GM12878 (cell line): ENCODE data around the gene COMMD3. TPM values are rescaled to one million over a fixed set of nuclear protein-coding genes. Genes with fewer than 3 reads are reported as not detected.

ENCODE experiments used
- ATAC-seq: fragments of 200-7000 bp; cut with Tn5 transposase; 3 replicates; pipeline ENCODE4 v1.9.1; 2020; ENCODE audit warnings: mild to moderate bottlenecking, moderate library complexity
- BruUV-seq: library from RNA; stranded (reverse); fragments of 400-500 nt; replicated peaks from 2 replicates; lab custom pipeline; 2021; lab: Mats Ljungman, UMichigan
- CTCF ChIA-PET: fragments of 300-600 bp; sonication (Branson Sonifier 250); formaldehyde crosslinking; extraction: SDS; loops from one replicate; lab custom pipeline; 2021; ENCODE audit warnings: inconsistent platforms; lab: Yijun Ruan, JAX
- POLR2A ChIA-PET: fragments of 350-600 bp; formaldehyde crosslinking; extraction: SDS; loops from one replicate; lab custom pipeline; 2021; ENCODE audit warnings: inconsistent platforms; lab: Charles Lee
- RAD21 ChIA-PET: fragments of 300-600 bp; sonication (Branson Sonifier 250); formaldehyde crosslinking; loops from one replicate; lab custom pipeline; 2023; ENCODE audit warnings: antibody characterized with exemption; ENCODE audit not compliant: unreplicated experiment; lab: Charles Lee
- SMC1A ChIA-PET: fragments of 300-600 bp; sonication (Branson Sonifier 250); formaldehyde crosslinking; loops from one replicate; lab custom pipeline; 2023; ENCODE audit not compliant: unreplicated experiment, uncharacterized antibody; lab: Charles Lee
- DNase-seq: peaks from one replicate; pipeline ENCODE4 v3.0.0-alpha.2; 2011; ENCODE audit warnings: low read depth, low spot score
- FAIRE-seq: peaks from 3 replicates; lab custom pipeline; 2011; peaks lifted over from hg19 to GRCh38; lab: Jason Lieb, UNC
- H2AFZ ChIP-seq: 2 replicates; pipeline ENCODE4 v1.6.0; 2011; ENCODE audit warnings: low read depth, low read length, control low read depth; ENCODE audit not compliant: control insufficient read depth
- H3K27ac ChIP-seq: 2 replicates; pipeline ENCODE4 v1.5.1; 2011; ENCODE audit warnings: control low read depth; ENCODE audit not compliant: control insufficient read depth, insufficient read depth
- H3K27me3 ChIP-seq, 2 experiments: replicated peaks in 1 of 2; 2 replicates each; pipeline versions ENCODE4 v1.6.0 to v1.6.1; 2011; ENCODE audit warnings: low read length in 1 of 2; ENCODE audit not compliant: control insufficient read depth in 2 of 2, insufficient read depth in 2 of 2
- H3K36me3 ChIP-seq, 2 experiments: 2 replicates each; pipeline ENCODE4 v1.5.1; 2011; ENCODE audit warnings: low read length in 1 of 2; ENCODE audit not compliant: control insufficient read depth in 2 of 2, insufficient read depth in 2 of 2
- H3K4me1 ChIP-seq: 2 replicates; pipeline ENCODE4 v1.6.1; 2011; ENCODE audit warnings: mild to moderate bottlenecking, low read length, moderate library complexity, mixed read lengths; ENCODE audit not compliant: control insufficient read depth, insufficient read depth
- H3K4me2 ChIP-seq: 2 replicates; pipeline ENCODE4 v1.6.0; 2011; ENCODE audit warnings: control low read depth; ENCODE audit not compliant: control insufficient read depth, insufficient read depth
- H3K4me3 ChIP-seq: fragments of 200-600 bp; sonication (generic); 2 replicates; pipeline ENCODE4 v1.5.1; 2016
- H3K79me2 ChIP-seq: 2 replicates; pipeline ENCODE4 v1.6.0; 2011; ENCODE audit warnings: low read length; ENCODE audit not compliant: control insufficient read depth, insufficient read depth
- H3K9ac ChIP-seq: 2 replicates; pipeline ENCODE4 v1.8.0; 2011; ENCODE audit warnings: low read length, control low read depth, mixed read lengths; ENCODE audit not compliant: control insufficient read depth, insufficient read depth
- H3K9me3 ChIP-seq: replicated peaks from 3 replicates; pipeline ENCODE4 v1.5.1; 2011; ENCODE audit warnings: mild to moderate bottlenecking, low read length; ENCODE audit not compliant: control insufficient read depth, insufficient read depth
- H4K20me1 ChIP-seq: 2 replicates; pipeline ENCODE4 v1.6.0; 2011; ENCODE audit not compliant: control insufficient read depth, insufficient read depth
- CHD4 ChIP-seq: fragments of 200-600 bp; sonication (generic); IDR thresholded peaks from 2 replicates; pipeline ENCODE4 v1.6.1; 2016; ENCODE audit warnings: mild to moderate bottlenecking
- IRF5 ChIP-seq: fragments of 450-650 bp; IDR thresholded peaks from 2 replicates; pipeline ENCODE4 v1.6.1; 2017; ENCODE audit warnings: borderline replicate concordance
- MEF2A ChIP-seq: IDR thresholded peaks from 2 replicates; pipeline ENCODE4 v1.6.1; 2011; ENCODE audit warnings: low read depth, mild to moderate bottlenecking, low read length, moderate library complexity; ENCODE audit not compliant: insufficient read depth
- WGBS: methylation state at CpG from one replicate; pipeline ENCODE4 v1.1.6; 2016; ENCODE audit warnings: low lambda C conversion rate; ENCODE audit not compliant: insufficient replicate concordance, insufficient coverage; ENCODE audit errors: missing lambda C conversion rate; 5-methylcytosine and 5-hydroxymethylcytosine counted together
- in situ Hi-C: fragments of 300-500 bp; cut with MboI; formaldehyde crosslinking; loops from 9 replicates; pipeline ENCODE4 v1.14.3; 2018; ENCODE audit warnings: mixed read lengths
- intact Hi-C: fragments of 100-400 bp; cut with micrococcal nuclease; formaldehyde crosslinking; loops from one replicate; pipeline ENCODE4 v1.14.2; 2022; ENCODE audit not compliant: unreplicated experiment
- polyA plus RNA-seq, 11 experiments: library from polyadenylated mRNA; depleted of rRNA in 4 of 11; unstranded in 6 of 11; stranded (reverse) in 5 of 11; fragments of >200 nt; fragmentation: Nextera tagmentation in 4 of 11; fragmentation: Illumina TruSeq in 1 of 11; extraction: Ambion mirVana in 4 of 11; extraction: Trizol in 1 of 11; gene quantifications; 1 replicate in 1 of 11; 2 replicates in 10 of 11; pipeline versions ENCODE4 v1.2.1 to v1.2.3, GENCODE V29; 2011 to 2016; ENCODE audit warnings: inconsistent platforms in 2 of 11, missing spikeins in 2 of 11, low read depth in 1 of 11
- total RNA-seq, 4 experiments: library from RNA; depleted of rRNA in 3 of 4; stranded (reverse); fragments of >200 nt in 3 of 4; fragmentation: Illumina TruSeq in 1 of 4; extraction: Trizol in 1 of 4; gene quantifications; 2 replicates each; pipeline versions ENCODE4 v1.2.1 to v1.2.3, GENCODE V29; 2013 to 2021
- TF ChIP-seq, protein P1 (sequence below): fragments of 450-650 bp; IDR thresholded peaks from 2 replicates; pipeline ENCODE4 v1.6.1; 2017; ENCODE audit warnings: mild to moderate bottlenecking, moderate library complexity

COMMD3 gene
- total and polyA plus RNA-seq, 10 of the 15 experiments (the other 5 are each of a cell fraction or from before 2014, with no cell fraction given), result 64.5 to 248 (median 84.4) TPM

DNA sequence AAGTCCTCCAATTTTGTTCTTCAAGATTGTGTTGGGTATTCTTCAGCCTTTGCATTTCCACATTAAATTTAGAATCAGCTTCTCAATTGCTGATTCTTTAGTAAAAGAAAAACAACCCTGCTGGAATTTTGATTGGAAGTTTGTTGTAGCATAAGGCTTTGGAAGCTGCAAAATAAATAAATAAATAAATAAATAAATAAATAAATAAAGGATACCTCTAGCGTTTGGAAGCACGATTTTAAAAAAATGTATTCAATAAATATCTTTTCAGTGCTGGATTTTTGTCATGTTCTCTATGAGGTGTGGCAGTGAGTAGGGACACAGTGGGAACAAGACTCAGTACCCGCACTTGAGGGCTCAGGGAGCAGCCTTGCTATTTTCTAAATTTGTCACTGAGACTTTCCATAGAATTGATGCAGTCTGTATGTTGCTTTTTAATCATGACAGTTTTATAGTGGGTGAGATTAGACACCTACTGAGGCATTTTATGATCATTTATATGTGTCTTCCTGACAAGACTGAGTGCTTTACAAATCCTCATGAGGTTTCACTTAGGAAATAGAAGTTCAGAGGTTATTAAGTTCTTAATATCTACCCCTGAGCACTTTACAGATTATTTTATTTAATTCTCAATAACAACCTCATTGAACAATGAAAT lies 22.3 kb upstream of the COMMD3 start:
- H3K27me3 ChIP-seq, result no peaks in the 10 kb centered on the region
- no peak overlapping the region for H3K9ac ChIP-seq
- ChIA-PET SMC1A (no interaction called here), RAD21 (no interaction called here), POLR2A (interaction anchor here (0.7 kb wide), 1 partner anchor 14 kb away, joined by 5 read pairs; no protein-coding TSS in a partner anchor), CTCF (no interaction called here)
- H3K36me3 ChIP-seq, result no peaks in the 10 kb centered on the region
- DNase-seq (no peak), ATAC-seq (no peak), FAIRE-seq (no peak)
- in situ Hi-C loops (no loop called here), intact Hi-C loops (no loop called here)
- H4K20me1 ChIP-seq, result no peaks in the 10 kb centered on the region
- H3K4me1 ChIP-seq, result no peaks in the 10 kb centered on the region
- H3K27ac ChIP-seq, result no peak overlapping the region
- no peaks in the 10 kb centered on the region for H3K9me3 ChIP-seq
- no peak overlapping the region for H3K4me2 ChIP-seq
- H3K79me2 ChIP-seq, result no peaks in the 10 kb centered on the region
- 84% methylated on average over 3 of the region's 3 CpGs for WGBS
- H2AFZ ChIP-seq, result no peak overlapping the region
- H3K4me3 ChIP-seq, result no peak overlapping the region
- BruUV-seq, result no TSS peak
- TF ChIP-seq IRF5 (no peak), MEF2A (no peak), CHD4 (no peak)
- TF ChIP-seq, protein P1, sequence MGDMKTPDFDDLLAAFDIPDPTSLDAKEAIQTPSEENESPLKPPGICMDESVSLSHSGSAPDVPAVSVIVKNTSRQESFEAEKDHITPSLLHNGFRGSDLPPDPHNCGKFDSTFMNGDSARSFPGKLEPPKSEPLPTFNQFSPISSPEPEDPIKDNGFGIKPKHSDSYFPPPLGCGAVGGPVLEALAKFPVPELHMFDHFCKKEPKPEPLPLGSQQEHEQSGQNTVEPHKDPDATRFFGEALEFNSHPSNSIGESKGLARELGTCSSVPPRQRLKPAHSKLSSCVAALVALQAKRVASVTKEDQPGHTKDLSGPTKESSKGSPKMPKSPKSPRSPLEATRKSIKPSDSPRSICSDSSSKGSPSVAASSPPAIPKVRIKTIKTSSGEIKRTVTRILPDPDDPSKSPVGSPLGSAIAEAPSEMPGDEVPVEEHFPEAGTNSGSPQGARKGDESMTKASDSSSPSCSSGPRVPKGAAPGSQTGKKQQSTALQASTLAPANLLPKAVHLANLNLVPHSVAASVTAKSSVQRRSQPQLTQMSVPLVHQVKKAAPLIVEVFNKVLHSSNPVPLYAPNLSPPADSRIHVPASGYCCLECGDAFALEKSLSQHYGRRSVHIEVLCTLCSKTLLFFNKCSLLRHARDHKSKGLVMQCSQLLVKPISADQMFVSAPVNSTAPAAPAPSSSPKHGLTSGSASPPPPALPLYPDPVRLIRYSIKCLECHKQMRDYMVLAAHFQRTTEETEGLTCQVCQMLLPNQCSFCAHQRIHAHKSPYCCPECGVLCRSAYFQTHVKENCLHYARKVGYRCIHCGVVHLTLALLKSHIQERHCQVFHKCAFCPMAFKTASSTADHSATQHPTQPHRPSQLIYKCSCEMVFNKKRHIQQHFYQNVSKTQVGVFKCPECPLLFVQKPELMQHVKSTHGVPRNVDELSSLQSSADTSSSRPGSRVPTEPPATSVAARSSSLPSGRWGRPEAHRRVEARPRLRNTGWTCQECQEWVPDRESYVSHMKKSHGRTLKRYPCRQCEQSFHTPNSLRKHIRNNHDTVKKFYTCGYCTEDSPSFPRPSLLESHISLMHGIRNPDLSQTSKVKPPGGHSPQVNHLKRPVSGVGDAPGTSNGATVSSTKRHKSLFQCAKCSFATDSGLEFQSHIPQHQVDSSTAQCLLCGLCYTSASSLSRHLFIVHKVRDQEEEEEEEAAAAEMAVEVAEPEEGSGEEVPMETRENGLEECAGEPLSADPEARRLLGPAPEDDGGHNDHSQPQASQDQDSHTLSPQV, result no peak
